GM12878 (cell line): Measurements from ENCODE around the gene CIROP. TPM values are rescaled to one million over a fixed set of nuclear protein-coding genes. Genes with fewer than 3 reads are reported as not detected.

Source experiments
- ATAC-seq: fragments of 200-7000 bp; cut with Tn5 transposase; 3 replicates; pipeline ENCODE4 v1.9.1; 2020; ENCODE audit warnings: mild to moderate bottlenecking, moderate library complexity
- BruUV-seq: library from RNA; stranded (reverse); fragments of 400-500 nt; replicated peaks from 2 replicates; lab custom pipeline; 2021; lab: Mats Ljungman, UMichigan
- CTCF ChIA-PET: fragments of 300-600 bp; sonication (Branson Sonifier 250); formaldehyde crosslinking; extraction: SDS; loops from one replicate; lab custom pipeline; 2021; ENCODE audit warnings: inconsistent platforms; lab: Yijun Ruan, JAX
- POLR2A ChIA-PET: fragments of 350-600 bp; formaldehyde crosslinking; extraction: SDS; loops from one replicate; lab custom pipeline; 2021; ENCODE audit warnings: inconsistent platforms; lab: Charles Lee
- RAD21 ChIA-PET: fragments of 300-600 bp; sonication (Branson Sonifier 250); formaldehyde crosslinking; loops from one replicate; lab custom pipeline; 2023; ENCODE audit warnings: antibody characterized with exemption; ENCODE audit not compliant: unreplicated experiment; lab: Charles Lee
- SMC1A ChIA-PET: fragments of 300-600 bp; sonication (Branson Sonifier 250); formaldehyde crosslinking; loops from one replicate; lab custom pipeline; 2023; ENCODE audit not compliant: unreplicated experiment, uncharacterized antibody; lab: Charles Lee
- DNase-seq: peaks from one replicate; pipeline ENCODE4 v3.0.0-alpha.2; 2011; ENCODE audit warnings: low read depth, low spot score
- FAIRE-seq: peaks from 3 replicates; lab custom pipeline; 2011; peaks lifted over from hg19 to GRCh38; lab: Jason Lieb, UNC
- H2AFZ ChIP-seq: 2 replicates; pipeline ENCODE4 v1.6.0; 2011; ENCODE audit warnings: low read depth, low read length, control low read depth; ENCODE audit not compliant: control insufficient read depth
- H3K27ac ChIP-seq: 2 replicates; pipeline ENCODE4 v1.5.1; 2011; ENCODE audit warnings: control low read depth; ENCODE audit not compliant: control insufficient read depth, insufficient read depth
- H3K27me3 ChIP-seq, 2 experiments: replicated peaks in 1 of 2; 2 replicates each; pipeline versions ENCODE4 v1.6.0 to v1.6.1; 2011; ENCODE audit warnings: low read length in 1 of 2; ENCODE audit not compliant: control insufficient read depth in 2 of 2, insufficient read depth in 2 of 2
- H3K36me3 ChIP-seq, 2 experiments: 2 replicates each; pipeline ENCODE4 v1.5.1; 2011; ENCODE audit warnings: low read length in 1 of 2; ENCODE audit not compliant: control insufficient read depth in 2 of 2, insufficient read depth in 2 of 2
- H3K4me1 ChIP-seq: 2 replicates; pipeline ENCODE4 v1.6.1; 2011; ENCODE audit warnings: mild to moderate bottlenecking, low read length, moderate library complexity, mixed read lengths; ENCODE audit not compliant: control insufficient read depth, insufficient read depth
- H3K4me2 ChIP-seq: 2 replicates; pipeline ENCODE4 v1.6.0; 2011; ENCODE audit warnings: control low read depth; ENCODE audit not compliant: control insufficient read depth, insufficient read depth
- H3K4me3 ChIP-seq: fragments of 200-600 bp; sonication (generic); 2 replicates; pipeline ENCODE4 v1.5.1; 2016
- H3K79me2 ChIP-seq: 2 replicates; pipeline ENCODE4 v1.6.0; 2011; ENCODE audit warnings: low read length; ENCODE audit not compliant: control insufficient read depth, insufficient read depth
- H3K9ac ChIP-seq: 2 replicates; pipeline ENCODE4 v1.8.0; 2011; ENCODE audit warnings: low read length, control low read depth, mixed read lengths; ENCODE audit not compliant: control insufficient read depth, insufficient read depth
- H3K9me3 ChIP-seq: replicated peaks from 3 replicates; pipeline ENCODE4 v1.5.1; 2011; ENCODE audit warnings: mild to moderate bottlenecking, low read length; ENCODE audit not compliant: control insufficient read depth, insufficient read depth
- H4K20me1 ChIP-seq: 2 replicates; pipeline ENCODE4 v1.6.0; 2011; ENCODE audit not compliant: control insufficient read depth, insufficient read depth
- BMI1 ChIP-seq: fragments of 450-650 bp; IDR thresholded peaks from 2 replicates; pipeline ENCODE4 v1.6.1; 2016; ENCODE audit warnings: mild to moderate bottlenecking, moderate library complexity, borderline replicate concordance
- CBFB ChIP-seq: IDR thresholded peaks from 2 replicates; pipeline ENCODE4 v1.6.1; 2016; ENCODE audit warnings: antibody characterized with exemption, low read depth
- E2F4 ChIP-seq: IDR thresholded peaks from 2 replicates; pipeline ENCODE4 v1.6.1; 2012; ENCODE audit warnings: low read depth, low read length, improper control_type of control experiment
- E4F1 ChIP-seq: fragments of 450-650 bp; IDR thresholded peaks from 2 replicates; pipeline ENCODE4 v1.6.1; 2018; ENCODE audit warnings: borderline replicate concordance, mild to moderate bottlenecking; ENCODE audit not compliant: partially characterized antibody
- ELK1 ChIP-seq: IDR thresholded peaks from 2 replicates; pipeline ENCODE4 v1.6.1; 2012; ENCODE audit warnings: low read depth, low read length, improper control_type of control experiment
- FOS ChIP-seq: IDR thresholded peaks from 3 replicates; pipeline ENCODE4 v1.6.1; 2011; ENCODE audit warnings: borderline replicate concordance; ENCODE audit not compliant: insufficient read length; ENCODE audit errors: extremely low read depth
- GABPA ChIP-seq: IDR thresholded peaks from 2 replicates; pipeline ENCODE4 v1.6.1; 2014; ENCODE audit warnings: antibody characterized with exemption, low read depth, mild to moderate bottlenecking, inconsistent platforms
- HDAC2 ChIP-seq: fragments of 200-600 bp; sonication (generic); IDR thresholded peaks from 2 replicates; pipeline ENCODE4 v1.6.1; 2017
- IKZF1 ChIP-seq: fragments of 450-650 bp; conservative IDR thresholded peaks from 2 replicates; pipeline ENCODE4 v1.6.1; 2017; ENCODE audit warnings: antibody characterized with exemption, mild to moderate bottlenecking
- NR2C1 ChIP-seq: fragments of 450-650 bp; IDR thresholded peaks from 2 replicates; pipeline ENCODE4 v1.6.1; 2017; ENCODE audit warnings: antibody characterized with exemption, mild to moderate bottlenecking, moderate library complexity
- RUNX3 ChIP-seq: IDR thresholded peaks from 2 replicates; pipeline ENCODE4 v1.6.1; 2012; ENCODE audit warnings: low read length, inconsistent platforms
- SIN3A ChIP-seq: IDR thresholded peaks from 2 replicates; pipeline ENCODE4 v1.6.1; 2012; ENCODE audit warnings: low read depth, low read length, improper control_type of control experiment
- TCF3 ChIP-seq: IDR thresholded peaks from 2 replicates; pipeline ENCODE4 v1.6.1; 2012; ENCODE audit warnings: low read depth, mild to moderate bottlenecking, low read length, borderline replicate concordance; ENCODE audit not compliant: insufficient read depth
- ZNF592 ChIP-seq: fragments of 450-650 bp; IDR thresholded peaks from 2 replicates; pipeline ENCODE4 v1.6.1; 2017; ENCODE audit warnings: mild to moderate bottlenecking, moderate library complexity
- WGBS: methylation state at CpG from one replicate; pipeline ENCODE4 v1.1.6; 2016; ENCODE audit warnings: low lambda C conversion rate; ENCODE audit not compliant: insufficient replicate concordance, insufficient coverage; ENCODE audit errors: missing lambda C conversion rate; 5-methylcytosine and 5-hydroxymethylcytosine counted together
- in situ Hi-C: fragments of 300-500 bp; cut with MboI; formaldehyde crosslinking; loops from 9 replicates; pipeline ENCODE4 v1.14.3; 2018; ENCODE audit warnings: mixed read lengths
- intact Hi-C: fragments of 100-400 bp; cut with micrococcal nuclease; formaldehyde crosslinking; loops from one replicate; pipeline ENCODE4 v1.14.2; 2022; ENCODE audit not compliant: unreplicated experiment
- polyA plus RNA-seq, 11 experiments: library from polyadenylated mRNA; depleted of rRNA in 4 of 11; unstranded in 6 of 11; stranded (reverse) in 5 of 11; fragments of >200 nt; fragmentation: Nextera tagmentation in 4 of 11; fragmentation: Illumina TruSeq in 1 of 11; extraction: Ambion mirVana in 4 of 11; extraction: Trizol in 1 of 11; gene quantifications; 1 replicate in 1 of 11; 2 replicates in 10 of 11; pipeline versions ENCODE4 v1.2.1 to v1.2.3, GENCODE V29; 2011 to 2016; ENCODE audit warnings: inconsistent platforms in 2 of 11, missing spikeins in 2 of 11, low read depth in 1 of 11
- total RNA-seq, 4 experiments: library from RNA; depleted of rRNA in 3 of 4; stranded (reverse); fragments of >200 nt in 3 of 4; fragmentation: Illumina TruSeq in 1 of 4; extraction: Trizol in 1 of 4; gene quantifications; 2 replicates each; pipeline versions ENCODE4 v1.2.1 to v1.2.3, GENCODE V29; 2013 to 2021

CIROP gene
- total and polyA plus RNA-seq, 10 of the 15 experiments (the other 5 are each of a cell fraction or from before 2014, with no cell fraction given) = not detected

GRCh38 chr14:23139874-23140273 lies 35.1 kb upstream of the CIROP start (continued):
- no peak for TF ChIP-seq TCF3
- no peak for TF ChIP-seq IKZF1
- no peak for TF ChIP-seq NR2C1
- TF ChIP-seq CBFB = no peak
- no peak for TF ChIP-seq ELK1

- Histone ChIP-seq H3K9me3 (no peaks in the 10 kb centered on the region), H2AFZ (no peak overlapping the region), H3K4me1 (no peaks in the 10 kb centered on the region), H3K4me3 (no peak overlapping the region), H3K36me3 (no peaks in the 10 kb centered on the region), H3K4me2 (no peak overlapping the region), H3K27me3 (peaks cover 3% of the 10 kb centered on the region in 2 experiments; a peak in 3 of 4 replicates), H4K20me1 (no peaks in the 10 kb centered on the region), H3K9ac (no peak overlapping the region), H3K27ac (no peak overlapping the region), H3K79me2 (no peaks in the 10 kb centered on the region)
- ChIA-PET RAD21 (interaction anchor here (1.5 kb wide), 1 partner anchor 17 kb away, joined by 3 read pairs; no protein-coding TSS in a partner anchor), POLR2A (no interaction called here), SMC1A (interaction anchor here (1.5 kb wide), 1 partner anchor 17 kb away, joined by 4 read pairs; no protein-coding TSS in a partner anchor), CTCF (interaction anchor here (1.2 kb wide), 1 partner anchor 127 kb away, joined by 3 read pairs; no protein-coding TSS in a partner anchor)
- in situ Hi-C loops = no loop called here
- intact Hi-C loops = no loop called here
- DNase-seq = no peak
- WGBS = 21% methylated on average over 6 of the region's 6 CpGs
- ATAC-seq = no peak
- no TSS peak for BruUV-seq
- FAIRE-seq = no peak
- TF ChIP-seq E4F1 (no peak), BMI1 (no peak), ZNF592 (no peak), SIN3A (no peak), E2F4 (no peak), FOS (no peak), RUNX3 (no peak), HDAC2 (no peak), GABPA (no peak)
Measured at GRCh38 chr14:23137813-23138535, 33.2 kb upstream of the CIROP start.
